SU-DHL-6 (cell line): ENCODE measurements around the gene PLEKHA6.

Experiments
- EZH2phosphoT487 ChIP-seq: fragments of 200-600 bp; sonication (generic), shearing (Covaris generic); conservative IDR thresholded peaks from 2 replicates; pipeline ENCODE4 v1.6.1; 2018; ENCODE audit warnings: mild to moderate bottlenecking, antibody characterized with exemption, low read length, moderate library complexity, mixed read lengths
- TF ChIP-seq, protein P1 (sequence below): fragments of 200-600 bp; sonication (generic); IDR thresholded peaks from one replicate; pipeline ENCODE4 v1.5.1; 2017; ENCODE audit warnings: antibody characterized with exemption, mild to moderate bottlenecking, low read length, moderate library complexity; ENCODE audit not compliant: insufficient read depth, poor library complexity, severe bottlenecking

- TF ChIP-seq, protein P1, sequence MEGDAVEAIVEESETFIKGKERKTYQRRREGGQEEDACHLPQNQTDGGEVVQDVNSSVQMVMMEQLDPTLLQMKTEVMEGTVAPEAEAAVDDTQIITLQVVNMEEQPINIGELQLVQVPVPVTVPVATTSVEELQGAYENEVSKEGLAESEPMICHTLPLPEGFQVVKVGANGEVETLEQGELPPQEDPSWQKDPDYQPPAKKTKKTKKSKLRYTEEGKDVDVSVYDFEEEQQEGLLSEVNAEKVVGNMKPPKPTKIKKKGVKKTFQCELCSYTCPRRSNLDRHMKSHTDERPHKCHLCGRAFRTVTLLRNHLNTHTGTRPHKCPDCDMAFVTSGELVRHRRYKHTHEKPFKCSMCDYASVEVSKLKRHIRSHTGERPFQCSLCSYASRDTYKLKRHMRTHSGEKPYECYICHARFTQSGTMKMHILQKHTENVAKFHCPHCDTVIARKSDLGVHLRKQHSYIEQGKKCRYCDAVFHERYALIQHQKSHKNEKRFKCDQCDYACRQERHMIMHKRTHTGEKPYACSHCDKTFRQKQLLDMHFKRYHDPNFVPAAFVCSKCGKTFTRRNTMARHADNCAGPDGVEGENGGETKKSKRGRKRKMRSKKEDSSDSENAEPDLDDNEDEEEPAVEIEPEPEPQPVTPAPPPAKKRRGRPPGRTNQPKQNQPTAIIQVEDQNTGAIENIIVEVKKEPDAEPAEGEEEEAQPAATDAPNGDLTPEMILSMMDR = no peak
- TF ChIP-seq EZH2phosphoT487 = no peak
Observed at GRCh38 chr1:204205486-204205885, 154.2 kb downstream of the PLEKHA6 start.
